GM18498 (cell line): Measurements from ENCODE around the gene ST6GALNAC6.

ENCODE experiments used
- ATAC-seq: cut with Tn5 transposase; IDR thresholded peaks from one replicate; pipeline ENCODE4 v1.9.1; 2021; ENCODE audit warnings: mild to moderate bottlenecking, moderate library complexity; ENCODE audit not compliant: unreplicated experiment

ST6GALNAC6 gene

DNA sequence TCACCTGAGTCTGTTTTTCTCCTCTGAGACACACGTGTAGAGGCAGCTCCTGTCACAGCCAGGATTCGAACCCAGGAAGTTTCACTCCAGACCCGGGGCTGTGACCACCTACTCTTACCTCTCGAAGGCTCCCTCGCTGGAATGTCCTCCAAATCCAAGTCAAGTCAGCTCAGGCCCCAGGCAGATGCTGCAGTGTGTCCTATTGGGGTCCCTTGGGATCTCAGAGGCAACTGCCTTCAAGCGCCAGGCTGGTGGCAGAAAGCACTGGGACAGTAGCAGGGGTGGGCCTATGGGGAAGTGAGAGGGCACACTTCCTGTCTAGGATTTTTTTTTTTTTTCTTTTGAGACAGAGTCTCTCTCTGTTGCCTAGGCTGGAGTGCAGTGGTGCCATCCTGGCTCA lies 18.2 kb upstream of the ST6GALNAC6 start:
- ATAC-seq, result no peak

DNA sequence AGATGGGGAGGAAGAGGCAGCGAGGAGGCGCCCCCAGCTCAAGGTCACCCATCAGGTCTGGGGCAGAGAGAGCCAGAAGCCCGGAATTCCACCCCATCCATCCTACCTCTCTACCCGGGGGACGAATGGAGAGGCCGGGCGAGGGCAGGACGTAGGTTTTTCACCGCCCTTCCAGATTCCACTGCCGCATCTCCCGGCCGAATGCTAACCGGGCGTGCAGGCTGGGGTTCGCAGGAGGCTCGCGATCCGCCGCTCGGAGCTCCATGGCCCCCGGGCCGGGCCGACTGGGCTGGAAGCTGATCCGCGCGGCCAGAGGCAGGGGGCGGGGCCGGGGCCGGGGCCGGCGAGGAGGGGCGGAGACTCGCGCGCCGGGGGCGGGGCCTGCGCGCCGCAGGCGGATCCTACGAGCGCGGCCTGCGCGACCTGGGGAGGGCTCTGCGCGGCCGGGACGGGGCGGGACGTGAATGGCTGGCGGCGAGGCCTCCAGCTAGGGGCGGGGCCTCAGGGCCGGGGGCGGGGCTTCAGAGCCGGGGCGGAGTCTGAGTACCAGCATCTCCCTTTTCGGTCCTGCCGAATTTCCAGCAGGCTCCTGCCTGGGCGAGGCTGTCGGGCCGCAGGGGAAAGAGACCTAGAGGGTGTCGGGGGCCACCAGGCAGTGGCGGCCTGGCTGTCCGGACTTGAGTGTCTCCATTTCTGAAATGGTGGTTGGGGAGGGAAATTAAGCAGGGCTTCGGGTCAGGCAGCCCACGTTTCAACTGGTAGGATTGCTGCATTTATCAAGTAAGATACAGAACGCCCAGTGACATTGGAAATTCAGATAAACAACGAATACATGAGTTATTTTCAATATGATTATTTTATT lies 17.5 kb upstream of the ST6GALNAC6 start, which contains the start of gene ST6GALNAC4:
Gene ST6GALNAC4 (minus strand): TSS at position 322 of the 862 bp plus-strand sequence. CDS start 622 bp downstream, outside the sequence.
- ATAC-seq, result peak; percentile 80

DNA sequence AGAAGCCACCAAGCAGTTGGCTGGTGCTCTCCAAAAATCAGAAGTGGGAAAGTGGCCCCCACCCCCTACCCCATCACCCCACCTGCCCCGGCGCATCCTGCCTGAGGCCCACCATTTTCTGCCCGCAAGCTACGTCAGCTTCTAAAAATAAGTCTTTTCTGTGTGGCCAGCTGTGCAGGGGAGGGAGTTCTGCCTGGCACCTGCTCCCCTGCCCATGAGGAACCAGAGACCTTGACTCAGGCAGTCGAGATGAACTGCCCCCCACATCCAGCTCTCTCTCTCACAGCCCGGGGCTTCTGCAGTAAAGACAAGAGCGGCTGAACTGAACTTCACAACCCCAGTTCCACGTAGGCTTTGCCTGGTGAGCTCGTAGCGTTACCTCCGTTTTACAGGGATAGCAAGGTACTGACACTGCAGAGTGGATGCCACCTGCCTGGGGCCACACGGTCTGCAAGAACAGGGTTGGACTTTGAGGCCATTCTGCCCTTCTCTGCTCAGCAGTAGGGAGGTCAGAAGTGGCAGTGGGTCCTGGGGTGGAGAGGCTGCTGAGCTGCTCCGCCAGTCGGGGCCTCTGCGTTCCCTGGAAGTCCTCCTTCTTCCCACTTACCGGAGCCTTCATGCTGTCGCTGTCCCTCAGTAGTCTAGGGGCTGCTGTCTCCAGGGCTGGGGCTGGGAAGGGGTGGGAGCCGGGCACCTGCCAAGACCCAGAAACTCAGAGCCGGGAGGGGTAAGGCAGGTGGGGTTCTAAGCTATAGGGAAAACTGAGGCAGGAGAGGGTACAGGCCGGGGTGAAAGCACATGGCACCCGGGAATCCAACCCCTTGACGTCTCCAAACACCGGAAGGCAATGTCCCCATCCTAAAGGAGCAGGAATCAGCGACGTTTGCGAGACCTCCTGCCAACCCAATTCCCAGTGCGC lies 16.7 kb upstream of the ST6GALNAC6 start:
- no peak for ATAC-seq

DNA sequence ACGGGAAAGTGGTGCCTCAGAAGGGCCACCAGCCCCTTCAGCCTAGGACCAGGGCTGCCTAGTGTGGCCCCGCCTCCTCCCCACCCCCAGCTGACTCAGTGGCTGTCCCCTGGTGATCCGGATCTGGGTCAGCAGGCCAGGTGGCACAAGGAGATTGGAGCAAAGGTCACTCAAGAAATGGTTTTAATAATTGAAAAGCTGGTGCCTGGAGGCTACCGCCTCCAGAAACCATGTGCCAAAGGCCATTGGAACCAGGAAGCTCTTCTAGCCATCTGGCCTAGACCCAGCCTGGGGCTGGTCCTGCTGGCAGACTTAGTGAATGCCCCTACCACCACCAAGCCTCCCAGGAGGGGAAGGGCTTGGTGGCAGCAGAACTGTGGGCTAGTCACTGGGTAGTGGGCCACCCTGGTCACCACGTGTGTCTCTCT lies 15.9 kb upstream of the ST6GALNAC6 start:
- ATAC-seq, result no peak

DNA sequence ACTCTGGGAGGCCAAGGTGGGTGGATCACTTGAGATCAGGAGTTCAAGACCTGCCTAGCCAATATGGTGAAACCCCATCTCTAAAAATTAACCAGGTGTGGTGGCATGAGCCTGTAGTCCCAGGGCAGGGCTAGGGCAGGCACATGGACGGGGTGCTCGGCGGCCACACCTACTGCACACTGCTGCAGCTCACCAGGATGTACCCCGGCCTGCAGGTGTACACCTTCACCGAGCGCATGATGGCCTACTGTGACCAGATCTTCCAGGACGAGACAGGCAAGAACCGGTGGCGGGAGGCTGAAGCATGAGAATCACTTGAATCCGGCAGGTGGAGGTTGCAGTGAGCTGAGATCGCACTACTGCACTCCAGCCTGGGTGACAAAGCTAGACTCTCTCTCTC lies 14.3 kb upstream of the ST6GALNAC6 start:
- no peak for ATAC-seq

DNA sequence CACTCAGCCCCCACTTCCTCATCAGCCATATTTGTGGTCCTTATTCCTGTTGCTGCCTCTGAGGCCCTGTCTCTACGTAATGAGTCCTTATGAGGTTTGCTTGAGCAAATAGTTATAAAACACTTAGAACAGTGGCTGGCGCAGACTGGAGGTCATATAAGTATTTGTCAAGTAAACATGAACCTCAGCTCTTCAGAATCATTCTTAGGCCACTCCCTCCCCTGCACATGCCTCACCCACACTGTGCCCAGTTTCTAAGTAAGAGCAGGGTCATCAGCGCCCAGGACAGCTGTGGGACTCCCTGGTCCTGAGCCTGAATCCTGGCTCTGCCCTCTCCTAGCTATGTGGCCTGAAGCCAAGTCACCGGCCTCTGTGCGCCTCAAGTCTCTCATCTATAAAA lies 13.5 kb upstream of the ST6GALNAC6 start:
- no peak for ATAC-seq

DNA sequence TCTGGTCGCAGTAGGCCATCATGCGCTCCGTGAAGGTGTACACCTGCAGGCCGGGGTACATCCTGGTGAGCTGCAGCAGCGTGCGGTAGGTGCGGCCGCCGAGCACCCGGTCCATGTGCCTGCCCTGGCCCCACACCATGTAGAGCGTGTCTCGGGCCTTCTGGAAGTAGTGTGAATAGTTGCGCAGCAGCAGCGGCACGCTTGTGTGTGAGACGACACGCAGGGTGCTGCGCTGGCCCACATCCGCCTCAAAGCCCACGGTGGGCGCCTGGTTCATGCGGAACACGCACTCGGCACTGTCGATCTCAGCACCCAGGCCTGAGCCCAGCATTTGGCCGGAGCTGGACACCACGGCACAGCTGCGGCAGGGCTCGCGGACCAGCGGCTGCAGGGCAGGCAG lies 12.9 kb upstream of the ST6GALNAC6 start:
- no peak for ATAC-seq

DNA sequence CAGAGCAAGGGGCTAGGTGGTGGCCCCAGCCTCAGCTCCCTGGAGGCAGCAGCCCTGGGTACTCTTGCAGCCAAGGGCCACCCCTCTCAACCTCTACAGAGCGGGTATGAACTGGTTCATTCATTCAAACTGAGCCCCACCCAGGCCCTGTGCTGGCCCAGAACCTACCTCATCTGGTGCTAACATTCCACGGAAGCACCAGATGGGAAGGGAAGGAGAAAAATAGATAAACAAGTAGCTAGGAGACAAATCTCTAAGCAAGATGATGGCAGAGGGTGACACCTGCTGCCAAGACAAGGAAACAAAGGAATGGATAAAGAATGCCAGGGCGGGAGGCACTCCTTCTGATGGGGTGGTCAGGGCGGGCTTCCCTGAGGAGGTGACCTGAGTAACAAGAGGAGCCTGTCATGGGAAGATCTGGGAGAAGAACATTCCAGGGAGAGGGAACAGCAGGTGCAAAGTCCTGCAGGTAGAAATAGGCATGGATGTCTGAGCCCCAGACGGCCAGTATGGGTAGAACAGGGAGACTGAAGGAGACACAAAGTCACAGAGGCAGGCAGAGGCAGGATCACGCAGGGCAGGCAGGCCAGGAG lies 11.3 kb upstream of the ST6GALNAC6 start:
- no peak for ATAC-seq

DNA sequence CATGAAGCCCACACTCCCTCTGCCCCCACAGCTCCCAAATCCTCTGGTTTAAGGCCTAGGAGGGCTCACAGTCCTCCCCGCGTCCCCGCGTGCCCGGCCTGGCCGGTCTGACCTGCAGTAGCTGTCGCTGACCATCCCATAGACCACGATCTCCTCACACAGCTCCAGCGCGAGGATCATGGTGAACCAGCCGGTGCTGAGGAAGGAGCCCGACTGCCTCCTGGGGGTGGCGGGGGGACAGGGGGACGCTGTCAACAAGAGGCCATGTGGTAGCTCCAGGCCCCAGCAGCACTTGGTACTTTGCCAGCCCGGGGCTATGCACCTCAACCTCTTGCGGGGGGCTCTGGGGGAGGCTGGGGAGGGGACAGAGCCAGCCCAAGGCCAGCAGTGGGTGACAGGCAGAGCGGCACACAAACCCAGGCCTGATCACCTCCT lies 10.5 kb upstream of the ST6GALNAC6 start:
- ATAC-seq, result no peak

DNA sequence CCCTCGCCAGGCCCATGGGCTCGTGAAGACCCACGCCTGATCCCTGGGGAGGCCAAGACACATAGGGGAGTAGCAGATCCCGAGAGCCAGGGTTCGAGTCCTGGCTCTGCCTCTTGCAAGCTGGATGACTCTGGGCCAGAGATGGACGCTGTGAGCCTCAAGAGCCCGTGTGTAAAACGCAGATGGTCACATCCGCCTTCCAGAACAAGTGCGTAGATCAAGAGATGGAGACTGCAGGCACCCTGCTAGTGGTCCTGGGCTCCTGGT lies 9.2 kb upstream of the ST6GALNAC6 start:
- ATAC-seq, result no peak

DNA sequence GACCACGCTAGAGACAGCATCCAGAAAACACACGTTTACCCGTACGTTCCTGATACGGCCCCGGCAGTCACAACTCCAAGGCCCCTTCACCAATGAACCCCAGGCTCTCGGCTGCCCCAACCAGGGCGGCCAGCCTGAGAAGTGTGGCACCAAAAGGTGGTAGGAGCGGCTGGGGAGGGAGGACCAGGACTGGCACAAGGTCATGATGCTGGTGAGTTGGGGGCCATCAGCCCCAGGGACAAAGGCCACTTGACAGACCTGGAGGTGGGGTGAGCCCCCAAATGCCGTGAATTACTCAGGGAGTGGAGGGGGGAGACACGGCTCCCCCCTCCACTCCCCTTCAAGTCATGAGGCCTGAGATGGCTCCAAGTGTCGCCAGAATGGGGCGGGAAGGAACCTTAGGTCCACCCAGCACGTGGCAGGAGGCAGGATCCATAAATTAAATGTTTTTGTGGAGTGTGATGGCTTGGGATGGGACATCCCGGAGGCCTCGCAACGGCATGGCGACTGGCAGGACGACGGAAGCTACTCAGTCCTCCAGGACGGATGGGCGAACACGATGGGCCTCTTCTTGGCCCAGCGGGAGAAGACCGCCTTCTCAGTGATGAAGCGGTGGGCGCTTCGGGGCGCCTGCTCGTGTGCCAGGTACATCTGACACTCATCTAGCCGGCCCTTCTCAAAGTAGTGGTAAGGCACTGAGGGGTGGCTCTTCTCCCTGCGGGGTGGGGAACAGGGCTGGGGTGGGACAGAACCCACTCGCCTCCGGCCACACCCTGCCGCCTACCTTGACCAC lies 8.7 kb upstream of the ST6GALNAC6 start:
- ATAC-seq, result no peak

DNA sequence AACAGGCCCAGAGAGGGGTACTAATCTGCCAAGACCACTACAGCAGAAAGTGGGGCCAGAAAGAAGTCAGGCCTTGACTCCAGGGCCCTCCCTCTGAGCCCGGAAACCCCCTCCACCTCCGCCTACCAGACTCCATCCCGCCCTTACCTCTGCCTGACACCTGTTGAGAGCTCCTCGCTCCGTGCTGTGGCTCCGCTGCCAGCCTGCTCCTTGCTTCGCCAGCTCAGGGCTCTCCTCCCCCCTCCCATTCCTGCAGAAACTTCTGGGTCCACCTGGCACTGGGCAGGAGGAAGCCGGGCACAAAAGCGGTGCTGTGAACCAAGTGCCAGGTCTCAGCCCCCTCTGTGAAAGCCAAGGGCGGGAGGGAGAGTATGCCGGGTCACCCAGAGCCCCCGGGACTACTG lies 6.4 kb upstream of the ST6GALNAC6 start:
- ATAC-seq, result no peak

DNA sequence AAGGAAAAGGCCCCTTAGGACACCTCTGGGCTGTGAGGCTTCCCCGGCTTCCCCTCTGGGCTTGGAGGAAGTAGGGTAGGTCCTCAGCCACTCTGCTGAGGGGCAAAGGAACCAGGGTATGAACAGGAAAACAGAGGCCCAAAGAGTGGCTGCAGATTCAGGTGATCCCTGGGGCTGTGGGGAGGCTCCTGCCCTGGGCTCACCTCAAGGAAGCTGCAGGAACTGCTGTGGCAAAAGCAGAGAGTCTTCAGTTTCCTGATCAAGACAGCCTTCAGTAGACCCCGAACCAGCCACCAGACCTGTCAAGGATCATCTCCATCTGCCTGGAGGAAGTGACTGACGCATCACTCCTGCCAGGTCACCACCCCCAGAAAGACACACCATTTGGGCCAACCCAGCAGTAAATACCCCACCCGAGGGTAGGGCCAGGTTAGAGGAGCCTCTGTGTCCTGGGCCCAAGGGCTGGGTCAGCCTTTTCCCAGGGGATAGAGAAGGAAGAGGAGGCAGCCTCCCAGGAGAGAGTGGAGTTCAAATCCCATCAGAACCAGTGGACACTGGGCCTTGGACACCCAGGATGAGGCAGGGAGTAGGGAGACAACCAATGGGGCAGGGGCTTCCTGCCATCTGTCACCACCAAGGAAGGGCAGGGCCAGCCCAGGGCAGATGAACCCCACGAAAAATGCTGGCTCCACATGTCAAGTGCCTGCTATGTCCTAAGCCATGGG lies 5.8 kb upstream of the ST6GALNAC6 start:
- no peak for ATAC-seq

DNA sequence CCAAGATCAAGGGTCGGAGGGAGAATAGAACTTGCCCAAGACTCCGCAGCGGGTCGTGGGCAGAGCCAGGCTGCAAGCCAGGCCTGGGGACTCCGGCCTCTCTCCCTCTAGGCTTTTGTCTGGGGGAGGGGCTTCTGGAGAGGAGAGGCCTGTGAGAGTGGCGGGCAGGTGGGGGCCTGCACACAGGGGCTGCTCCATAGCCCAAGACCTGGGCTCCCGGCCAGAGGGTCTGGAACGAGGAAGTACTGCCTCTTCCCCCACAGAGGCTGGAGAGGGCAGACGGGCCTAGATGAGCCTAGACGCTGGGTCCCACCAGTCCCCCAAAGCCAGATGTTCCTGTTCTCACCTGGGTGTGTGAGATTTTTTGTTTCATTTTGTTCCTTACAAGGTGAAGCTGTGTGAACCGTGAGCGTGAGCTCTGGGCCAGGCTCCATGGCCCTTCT lies 5.2 kb upstream of the ST6GALNAC6 start:
- ATAC-seq, result no peak

DNA sequence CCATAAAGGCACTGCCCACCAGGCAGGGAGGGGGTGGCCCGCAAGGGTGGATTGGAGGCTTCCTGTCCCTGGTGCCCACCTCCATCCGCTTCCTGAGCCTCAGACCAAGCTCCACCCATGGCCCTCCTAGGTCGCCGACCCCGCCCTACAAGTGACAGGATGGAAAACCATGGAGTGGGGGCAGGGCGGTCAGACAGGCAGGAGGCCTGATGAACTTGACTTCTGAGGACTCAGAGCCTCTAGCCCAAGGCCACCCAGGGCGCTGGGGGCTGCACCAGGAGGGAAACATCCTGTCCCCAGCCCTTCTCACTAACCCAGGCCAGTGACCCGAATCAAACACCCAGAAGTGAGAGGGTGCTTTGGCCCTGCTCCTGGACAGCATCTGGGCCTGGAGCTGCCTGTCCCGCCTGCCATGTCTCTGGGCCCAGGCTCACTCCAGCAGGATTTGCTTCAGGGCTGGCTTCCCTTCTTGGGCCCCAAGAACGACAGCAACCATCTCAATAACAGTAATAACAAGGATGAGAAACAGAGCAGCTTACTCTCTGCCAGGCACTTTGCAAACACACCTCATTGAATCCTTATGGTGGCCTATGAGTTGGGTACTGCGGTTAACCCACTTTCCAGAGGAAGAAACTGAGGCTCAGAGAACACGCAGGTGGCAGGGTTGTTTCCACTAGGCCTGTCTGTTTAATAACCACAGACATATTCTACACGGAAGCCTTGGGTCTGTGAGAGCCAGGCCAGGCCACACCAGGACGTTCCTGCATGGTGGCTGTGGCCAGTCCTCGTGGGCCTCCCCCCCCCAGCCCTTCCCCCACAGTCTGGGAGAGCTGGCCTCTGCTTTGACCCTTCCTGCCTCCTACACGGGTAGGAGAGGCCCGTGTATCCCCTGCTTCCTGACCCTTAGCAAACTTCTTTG lies 4.4 kb upstream of the ST6GALNAC6 start:
- ATAC-seq, result no peak

DNA sequence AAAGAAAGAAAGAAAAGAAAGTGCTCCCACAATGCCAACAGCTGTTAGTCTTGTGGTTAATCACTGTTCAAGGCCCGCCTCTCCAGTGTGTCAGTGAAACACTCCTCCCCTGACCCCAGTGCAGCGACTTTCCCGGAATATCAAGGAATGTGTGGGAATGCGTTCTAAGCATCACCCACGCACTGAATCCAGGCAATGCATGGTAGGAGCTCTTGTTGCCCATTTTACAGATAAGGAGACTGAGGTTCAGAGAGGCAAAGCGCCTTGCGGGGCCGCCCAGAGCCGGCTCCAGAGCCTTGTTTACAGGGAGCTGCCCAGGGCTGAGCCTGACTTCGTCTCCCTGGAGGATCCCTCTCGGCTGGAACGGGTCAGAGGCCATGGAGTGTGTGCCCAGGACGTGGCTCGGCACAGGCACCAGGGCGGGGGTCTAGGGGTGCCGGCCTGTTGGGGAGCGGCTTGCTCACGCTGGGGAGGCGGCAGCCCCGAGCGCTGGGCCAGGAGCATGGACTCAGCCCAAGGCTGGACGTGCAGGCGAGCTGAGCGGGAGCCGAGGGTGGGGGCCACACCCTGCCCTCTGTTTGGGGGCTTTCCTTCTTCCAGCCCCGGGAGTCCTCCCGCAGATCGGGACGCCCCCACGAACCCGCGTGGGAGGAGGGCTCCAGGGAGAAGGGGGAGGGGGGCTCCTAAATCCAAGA lies 823 bp downstream of the ST6GALNAC6 start:
- ATAC-seq, result peak; percentile 5

DNA sequence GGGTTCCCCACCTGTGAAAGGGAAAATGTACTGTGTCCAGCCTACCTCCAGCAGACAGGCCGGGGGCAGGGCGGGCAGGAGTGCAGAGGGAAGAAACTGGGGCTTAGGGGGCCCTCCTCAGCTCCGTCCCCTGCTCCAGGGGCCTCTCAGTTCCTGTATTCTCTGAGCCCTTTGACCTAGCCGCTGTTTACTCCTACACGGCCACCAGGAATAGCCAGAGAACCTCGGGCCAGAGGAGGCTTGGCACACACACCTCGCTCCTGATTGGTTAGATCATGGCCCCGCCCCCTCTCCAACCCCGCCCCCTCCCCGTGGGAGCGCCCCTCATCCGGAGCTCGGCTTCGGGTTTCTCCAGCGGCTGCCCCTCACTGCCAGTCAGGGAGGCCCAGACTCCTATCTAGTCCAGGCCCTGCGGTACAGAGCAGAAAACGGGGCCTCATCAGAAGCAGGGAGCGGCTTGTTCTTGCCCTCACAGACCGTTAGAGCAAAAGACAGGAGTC lies 2.2 kb downstream of the ST6GALNAC6 start:
- ATAC-seq, result no peak
